Activated naive CD8-positive, alpha-beta T cell treated with anti-CD3 and anti-CD28 coated beads, Interleukin-2, amount 50 U/mL, for 16 hours (primary cell): Measurements from ENCODE around the gene GAS6.
"Not testable (repeated sequence)": the region's sequence is repeated elsewhere in the genome, so short reads cannot be mapped to it uniquely, and the experiment has no call there.

Experiments used
- DNase-seq: peaks from one replicate; pipeline ENCODE4 v3.0.0-alpha.2; 2020; ENCODE audit warnings: low read depth, low spot score

The GAS6 gene

DNA sequence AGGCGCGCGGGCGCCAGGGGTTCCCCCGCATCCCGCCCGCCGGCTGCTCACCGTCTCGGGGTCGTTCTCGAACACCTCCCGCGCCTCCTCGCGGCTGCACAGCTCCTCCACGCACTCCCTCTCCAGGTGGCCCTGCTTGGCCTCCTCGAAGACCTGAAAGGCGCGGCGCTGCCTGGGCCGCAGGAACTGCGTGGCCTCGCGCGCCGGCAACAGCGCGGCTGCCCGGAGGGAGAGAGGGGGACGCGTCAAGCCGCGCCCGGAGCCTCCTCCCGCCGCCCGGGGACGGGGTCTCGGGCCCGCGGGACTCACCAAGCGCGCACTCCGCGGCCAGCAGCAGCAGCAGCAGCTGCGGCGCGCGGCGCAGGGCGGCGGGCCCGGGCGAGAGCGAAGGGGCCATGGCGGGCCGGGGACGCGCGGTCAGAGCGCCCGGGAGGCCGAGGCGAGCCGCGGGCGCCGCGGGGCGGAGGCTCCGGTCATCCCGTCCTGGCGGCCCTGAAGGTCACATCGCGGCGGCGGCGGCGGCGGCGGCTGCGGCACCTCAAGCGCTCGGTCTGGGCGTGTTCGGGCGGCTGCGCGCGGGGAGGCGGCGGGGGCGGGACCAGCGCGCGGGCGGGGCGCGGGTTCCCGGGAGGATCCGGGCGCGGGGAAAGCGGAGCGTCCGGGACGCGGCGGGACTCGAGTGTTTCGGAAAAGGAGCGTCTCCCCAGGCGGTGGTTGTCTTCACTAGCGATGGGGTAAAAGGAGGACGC is at the start of gene GAS6:
TSS of gene GAS6 (minus strand) at position 553 of the 749 bp plus-strand sequence. CDS start at position 397, 156 bp downstream.
- no peak for DNase-seq

DNA sequence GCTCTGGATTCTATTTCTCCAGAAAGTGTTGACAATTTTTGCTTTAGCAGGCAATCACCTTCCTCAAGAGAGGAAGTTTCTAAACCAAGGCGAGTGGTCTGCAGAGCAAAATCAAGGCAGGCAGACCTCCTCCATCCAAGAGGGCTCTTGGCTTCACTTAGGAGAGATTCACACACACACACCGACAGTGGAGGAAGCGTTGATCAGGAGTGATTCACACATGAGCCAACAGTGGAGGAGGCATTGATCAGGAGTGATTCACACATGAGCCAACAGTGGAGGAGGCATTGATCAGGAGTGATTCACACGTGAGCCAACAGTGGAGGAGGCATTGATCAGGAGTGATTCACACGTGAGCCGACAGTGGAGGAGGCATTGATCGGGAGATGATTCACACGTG is 49.5 kb upstream of the GAS6 start:
- not testable (repeated sequence) for DNase-seq

DNA sequence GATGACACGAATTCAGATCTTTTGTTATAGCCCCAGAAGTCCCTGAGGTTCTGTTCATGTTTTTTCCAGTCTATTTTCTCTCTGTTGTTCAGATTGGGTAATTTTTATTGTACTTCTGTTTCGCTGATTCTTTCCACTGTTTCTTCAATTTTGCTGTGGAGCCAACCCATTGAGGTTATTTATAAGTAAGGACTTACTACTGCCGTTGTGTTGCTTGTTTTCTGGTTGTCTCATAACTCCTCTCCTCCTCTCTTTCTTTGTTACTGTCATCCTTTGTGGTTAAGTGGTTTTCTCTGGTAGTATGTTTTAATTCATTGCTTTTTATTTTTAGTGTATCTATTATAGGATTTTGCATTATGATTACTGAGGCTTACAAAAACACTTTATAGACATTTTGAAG is 48.7 kb upstream of the GAS6 start:
- no peak for DNase-seq

DNA sequence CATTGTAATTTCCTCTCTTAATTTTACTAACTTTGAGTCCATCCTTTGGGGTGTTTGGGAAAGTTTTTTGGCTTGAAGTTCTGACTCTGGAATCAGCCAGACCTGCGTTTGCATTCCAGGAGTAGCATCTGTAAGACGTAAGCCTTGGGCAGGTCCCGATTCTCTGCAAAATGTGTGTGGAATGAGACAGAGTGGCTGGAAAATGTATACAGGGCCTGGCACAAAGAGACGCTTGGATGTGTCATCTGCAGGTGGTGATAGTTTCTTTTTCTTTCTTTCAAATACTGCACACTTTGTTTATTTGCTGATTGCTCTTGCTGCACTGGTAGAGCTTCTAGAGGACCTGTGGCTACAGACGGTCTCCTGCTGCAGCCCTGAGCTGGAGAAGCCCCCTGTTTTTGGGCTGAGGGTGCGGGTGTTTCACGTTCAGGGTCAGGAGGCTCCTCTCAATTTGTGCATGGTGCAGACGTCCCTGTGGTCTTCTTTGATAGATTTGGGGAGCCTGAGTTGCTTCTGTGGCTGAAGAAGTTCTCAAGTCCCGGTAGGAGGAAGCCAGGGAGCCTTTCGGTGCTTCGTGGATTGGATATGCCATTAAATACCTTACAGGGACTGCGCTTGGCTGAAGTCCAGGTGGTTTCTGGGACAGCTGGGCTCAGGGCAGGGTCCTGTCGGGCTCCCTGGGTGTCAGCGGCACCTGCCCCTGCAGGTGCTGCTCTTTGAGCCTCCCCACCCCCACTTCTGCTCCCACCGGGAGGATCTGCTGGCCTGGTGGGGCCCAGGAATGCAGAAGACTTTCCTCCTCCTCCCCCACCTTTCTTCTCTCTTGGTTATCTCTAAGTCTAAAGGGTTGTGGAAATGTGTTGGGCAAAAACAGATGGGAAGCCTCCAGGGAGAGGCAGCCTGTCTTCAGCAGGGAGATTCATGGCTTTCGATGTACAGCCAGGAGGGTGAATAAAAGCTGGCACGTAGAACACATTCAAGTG is 44.0 kb upstream of the GAS6 start:
- DNase-seq, result no peak

DNA sequence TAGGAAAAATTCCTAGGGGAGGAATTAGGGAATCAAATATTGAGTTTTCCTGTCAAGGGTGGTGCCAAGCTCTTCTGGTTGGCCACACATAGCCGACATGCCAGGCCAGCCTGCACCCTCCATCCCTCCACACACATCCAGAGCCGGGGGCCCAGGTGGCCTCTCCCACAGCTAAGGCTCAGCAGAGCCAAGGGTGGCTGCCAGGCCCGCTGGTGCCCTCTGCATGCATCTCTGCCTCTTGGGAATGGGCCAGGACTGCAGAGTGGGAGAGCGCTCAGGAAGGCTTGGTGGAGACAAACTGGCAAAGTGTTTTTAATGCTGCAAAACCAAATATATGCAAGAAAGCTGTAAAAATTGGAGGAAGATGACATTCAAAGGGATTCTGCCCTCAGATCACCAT is 42.7 kb upstream of the GAS6 start:
- no peak for DNase-seq

DNA sequence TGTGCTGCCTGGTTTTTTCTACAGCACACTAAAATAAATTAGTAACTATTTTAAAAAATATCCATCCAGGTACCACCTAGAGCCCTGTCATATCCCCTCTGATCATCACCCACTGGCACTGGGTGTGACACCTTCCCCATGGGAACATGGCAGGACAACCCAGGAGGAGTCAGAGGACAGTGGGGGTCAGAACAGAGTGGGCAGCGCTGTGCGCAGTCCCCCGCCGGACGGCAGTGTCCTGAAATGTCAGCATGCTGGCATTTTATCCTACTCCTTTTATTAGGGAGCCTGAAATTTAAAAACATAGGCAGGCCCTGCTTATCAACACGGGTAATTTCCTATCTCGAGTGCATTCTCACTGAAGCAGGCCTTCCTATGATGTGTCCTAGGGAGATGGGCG is 42.1 kb upstream of the GAS6 start:
- DNase-seq, result no peak

DNA sequence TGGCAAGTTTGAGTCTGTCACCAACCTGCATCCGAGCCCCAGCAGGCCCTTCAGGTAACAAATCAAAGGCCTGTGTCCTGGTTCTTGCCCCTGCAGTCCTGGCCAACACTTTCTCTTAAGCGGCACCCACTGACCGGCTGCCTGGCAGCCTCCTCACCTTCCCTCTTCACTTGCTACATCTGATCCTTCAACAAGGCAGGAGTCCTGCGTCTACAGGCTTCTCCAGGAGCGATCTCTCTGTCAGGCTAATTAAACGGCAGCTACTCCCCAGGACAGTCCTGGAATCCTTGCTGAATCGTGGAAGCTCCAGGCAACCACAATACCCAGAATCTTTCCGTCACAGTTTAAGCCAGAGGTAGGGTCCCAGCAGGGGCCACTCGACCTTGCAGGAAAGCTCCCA is 41.1 kb upstream of the GAS6 start:
- DNase-seq, result no peak

DNA sequence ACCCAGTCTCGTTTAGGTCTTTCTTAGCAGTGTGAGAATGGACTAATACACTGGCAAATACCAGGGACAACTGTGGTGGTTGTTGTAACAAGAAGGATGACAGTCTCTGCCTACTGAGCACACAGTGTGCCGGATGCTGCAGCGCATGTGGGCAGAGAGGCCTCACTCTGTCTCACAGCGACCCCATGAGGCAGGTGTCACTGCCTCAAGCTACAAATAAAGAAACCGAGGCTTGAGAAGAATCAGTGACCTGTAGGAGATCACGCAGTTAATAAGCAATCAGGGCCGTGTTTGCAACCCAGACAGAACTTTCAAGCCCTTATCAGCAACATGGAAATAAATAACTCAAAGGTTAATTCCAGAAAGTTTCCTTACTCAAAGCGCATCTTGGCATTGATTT is 40.5 kb upstream of the GAS6 start:
- DNase-seq, result no peak

DNA sequence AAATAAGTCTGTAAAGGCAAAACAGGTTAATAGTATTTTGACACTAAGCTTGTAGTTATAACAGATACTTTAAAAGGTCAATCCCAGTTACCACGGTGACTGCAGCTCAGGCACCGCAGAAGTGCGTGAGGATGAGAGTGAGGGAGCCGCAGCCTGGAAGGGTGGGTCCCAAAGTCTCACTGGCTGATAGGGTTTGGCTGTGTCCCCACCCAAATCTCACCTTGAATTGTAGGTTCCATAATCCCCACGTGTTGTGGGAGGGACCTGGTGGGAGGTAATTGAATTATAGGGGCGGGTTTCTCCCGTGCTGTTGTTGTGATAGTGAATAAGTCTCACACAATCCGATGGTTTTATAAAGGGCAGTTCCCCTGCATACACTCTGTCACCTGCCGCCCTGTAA is 40.0 kb upstream of the GAS6 start:
- no peak for DNase-seq

DNA sequence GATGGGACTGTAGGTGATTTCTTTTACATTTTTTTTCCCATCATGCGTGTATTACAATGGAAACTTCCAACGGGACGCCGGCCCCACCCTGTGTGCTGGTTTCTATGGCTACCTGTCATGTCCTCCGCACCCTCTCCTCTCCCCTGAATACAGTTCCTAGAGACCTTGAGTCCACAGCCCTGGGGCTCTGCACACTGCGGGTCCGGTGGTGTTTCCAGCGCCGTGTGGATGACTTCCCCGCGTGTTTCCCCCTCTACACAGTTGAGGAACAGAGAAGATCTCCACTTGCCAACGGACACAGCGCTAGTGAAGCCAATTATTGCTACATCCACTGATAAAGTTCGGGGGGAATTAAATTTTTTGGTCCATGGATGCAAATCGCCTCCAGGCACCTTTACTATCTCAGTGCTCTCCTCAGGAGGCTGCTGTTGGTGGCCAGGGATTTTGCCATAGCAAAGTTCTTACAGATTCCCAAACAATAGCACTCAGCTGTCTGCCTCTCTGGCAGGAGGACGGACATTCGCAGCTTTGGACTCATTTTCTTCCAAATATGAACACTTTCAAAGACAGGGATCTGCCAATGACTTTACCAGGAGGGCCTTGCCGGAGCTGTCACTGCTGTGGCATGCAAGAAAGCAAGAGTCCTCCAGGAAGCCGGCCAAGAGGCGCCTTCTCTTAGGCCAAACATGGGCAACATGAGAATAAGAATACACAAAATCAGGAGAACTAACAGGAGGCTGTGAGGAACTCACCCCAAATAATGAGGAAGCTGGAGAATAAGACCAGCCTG is 39.3 kb upstream of the GAS6 start:
- DNase-seq, result no peak

DNA sequence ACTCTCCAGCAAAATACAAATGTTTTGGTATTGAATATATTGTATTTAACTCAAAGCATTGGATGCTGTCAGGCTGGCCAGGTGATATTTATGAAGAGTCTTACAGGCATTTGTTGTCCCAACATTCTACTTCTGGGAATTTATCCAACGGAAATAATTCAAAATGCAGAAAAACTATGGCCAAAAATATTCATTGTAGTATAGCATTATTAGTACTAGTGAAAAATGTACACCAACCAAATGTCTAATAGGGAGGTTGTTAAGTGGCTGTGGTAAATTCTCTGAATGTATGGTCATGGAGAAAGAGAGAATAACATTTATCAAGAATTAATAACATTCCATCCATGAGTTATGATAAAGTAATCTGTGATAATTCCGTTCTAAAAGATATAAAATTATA is 38.6 kb upstream of the GAS6 start:
- DNase-seq, result no peak

DNA sequence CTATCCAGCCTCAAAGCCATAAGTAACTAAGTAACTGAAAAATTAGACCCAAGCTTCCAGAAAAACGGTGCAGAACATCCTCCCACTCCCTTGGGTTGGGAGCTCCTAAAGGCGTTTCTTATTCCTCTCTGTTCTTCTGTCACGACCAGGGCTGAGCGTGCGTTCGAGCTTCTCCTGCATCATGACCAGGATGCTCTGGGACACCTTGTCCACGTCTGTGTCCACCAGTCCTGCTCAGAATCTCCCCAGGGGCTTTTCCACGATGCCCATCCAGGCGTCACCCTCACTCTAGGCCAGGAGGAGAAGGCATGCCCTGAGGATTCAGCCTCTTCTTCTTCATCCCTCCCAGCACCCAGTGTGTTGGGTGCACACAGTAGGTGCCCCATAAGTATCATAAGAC is 37.8 kb upstream of the GAS6 start:
- no peak for DNase-seq

DNA sequence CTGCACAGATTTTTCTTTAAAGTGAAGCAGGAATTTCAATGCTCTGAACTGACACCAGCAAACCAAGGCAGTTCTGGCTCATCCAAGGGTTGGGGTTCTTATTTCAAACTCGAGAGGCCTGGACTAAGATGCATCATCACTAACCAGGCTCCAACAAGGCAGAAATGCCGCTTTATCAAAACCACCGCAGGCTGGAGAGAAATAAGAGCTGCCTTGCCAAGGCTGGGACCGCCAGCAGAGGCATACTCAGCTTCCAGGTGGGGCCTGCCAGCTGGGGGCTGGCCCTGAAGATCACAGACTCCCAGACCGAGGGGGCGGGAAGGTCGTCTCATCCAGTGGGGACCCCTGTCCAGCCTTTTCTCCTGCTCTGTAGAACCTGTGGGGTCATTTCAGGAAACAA is 37.4 kb upstream of the GAS6 start:
- DNase-seq, result no peak

DNA sequence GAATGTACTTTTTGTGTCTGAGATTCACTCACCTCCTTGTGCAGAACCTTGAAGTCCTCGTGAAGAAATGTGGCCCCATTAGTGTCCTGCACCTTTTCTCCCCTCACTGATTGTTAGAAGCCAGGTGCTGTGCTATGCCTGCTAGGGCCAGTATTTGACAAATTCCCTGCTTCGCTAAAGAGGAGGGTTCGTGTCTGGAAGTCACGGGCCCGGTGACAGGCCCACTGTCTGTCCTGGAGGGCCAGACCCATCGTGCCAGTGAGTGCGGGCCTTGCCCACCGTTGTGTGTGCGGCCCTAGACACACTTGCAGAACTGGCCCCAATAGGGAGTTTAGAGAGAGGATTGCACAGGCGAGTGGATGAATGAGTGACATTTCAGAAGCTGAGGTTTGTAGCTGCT is 36.8 kb upstream of the GAS6 start:
- no peak for DNase-seq

DNA sequence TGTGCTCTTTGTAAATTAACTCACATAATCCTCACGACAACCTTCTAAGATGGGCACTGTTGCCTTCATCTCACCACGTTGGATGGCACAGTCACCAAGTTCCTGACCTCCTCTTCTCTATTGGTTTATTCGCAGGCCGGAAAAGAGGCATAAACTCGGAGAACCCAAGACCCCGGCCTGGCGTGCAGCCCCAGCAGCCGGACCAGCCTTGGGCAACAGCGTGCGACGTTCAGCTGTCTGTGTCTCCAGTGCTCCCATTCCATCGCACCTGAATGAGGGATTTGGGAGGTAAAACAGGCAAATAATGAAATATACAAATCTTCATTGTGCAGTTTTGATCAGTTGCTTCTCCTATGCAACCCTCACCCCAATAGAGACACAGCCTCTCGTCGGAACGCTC is 34.5 kb upstream of the GAS6 start:
- DNase-seq, result no peak

DNA sequence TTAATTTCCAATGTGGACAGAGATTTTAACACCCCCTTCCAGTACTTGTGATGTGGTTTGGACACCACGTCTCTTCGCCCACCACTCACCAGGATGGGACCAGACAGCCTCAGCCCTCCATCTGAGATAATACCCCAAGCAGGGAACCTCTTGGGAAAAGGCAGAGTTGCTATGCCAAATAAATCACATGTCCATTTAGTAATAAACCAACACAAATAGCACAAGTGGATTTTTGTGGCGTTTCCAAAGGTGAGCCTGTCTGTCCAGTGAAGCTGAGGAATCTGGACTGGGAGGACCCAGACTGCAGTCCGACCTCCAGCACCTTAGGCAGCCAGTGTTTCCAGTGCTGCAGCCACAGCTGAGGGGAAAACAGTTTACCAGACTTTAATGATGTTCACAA is 34.1 kb upstream of the GAS6 start:
- DNase-seq, result no peak

DNA sequence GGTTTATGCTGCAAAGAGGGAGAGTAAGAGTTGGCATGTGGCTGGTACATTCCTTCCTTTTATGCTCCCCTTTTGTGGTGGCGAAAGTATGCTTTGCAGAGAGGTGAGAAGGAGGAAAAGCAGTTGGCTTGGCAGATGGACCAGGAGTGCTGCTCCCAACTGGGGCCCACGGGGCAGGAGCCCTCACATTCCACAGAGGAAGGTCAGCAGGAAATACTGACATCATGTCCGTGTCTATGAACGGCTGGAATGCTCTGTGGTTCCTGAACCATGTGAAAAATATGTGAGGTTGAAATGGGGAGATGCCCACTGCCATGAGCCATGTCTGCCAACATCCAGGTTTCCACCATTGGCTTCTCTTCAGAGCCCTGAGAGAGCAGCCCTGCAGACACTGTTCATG is 33.3 kb upstream of the GAS6 start:
- no peak for DNase-seq

DNA sequence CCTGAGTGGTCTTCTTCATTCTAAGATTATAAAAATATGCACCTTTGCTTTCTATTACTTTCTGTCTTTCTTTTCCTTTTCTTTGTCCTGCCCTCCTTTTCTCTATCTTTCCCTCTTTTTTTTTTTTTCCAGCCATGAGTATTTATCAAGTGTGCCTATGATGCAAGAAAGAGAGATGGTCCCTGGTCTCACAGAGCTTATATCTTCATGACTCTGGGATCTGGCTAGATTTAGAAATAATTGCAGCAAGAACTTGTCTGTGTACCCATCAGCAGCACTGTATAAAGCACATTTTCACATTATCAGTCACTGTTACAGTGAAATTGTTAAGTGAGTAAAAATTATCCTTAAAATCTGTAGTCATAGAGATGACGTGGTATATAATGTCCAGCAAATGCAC is 31.6 kb upstream of the GAS6 start:
- DNase-seq, result no peak

DNA sequence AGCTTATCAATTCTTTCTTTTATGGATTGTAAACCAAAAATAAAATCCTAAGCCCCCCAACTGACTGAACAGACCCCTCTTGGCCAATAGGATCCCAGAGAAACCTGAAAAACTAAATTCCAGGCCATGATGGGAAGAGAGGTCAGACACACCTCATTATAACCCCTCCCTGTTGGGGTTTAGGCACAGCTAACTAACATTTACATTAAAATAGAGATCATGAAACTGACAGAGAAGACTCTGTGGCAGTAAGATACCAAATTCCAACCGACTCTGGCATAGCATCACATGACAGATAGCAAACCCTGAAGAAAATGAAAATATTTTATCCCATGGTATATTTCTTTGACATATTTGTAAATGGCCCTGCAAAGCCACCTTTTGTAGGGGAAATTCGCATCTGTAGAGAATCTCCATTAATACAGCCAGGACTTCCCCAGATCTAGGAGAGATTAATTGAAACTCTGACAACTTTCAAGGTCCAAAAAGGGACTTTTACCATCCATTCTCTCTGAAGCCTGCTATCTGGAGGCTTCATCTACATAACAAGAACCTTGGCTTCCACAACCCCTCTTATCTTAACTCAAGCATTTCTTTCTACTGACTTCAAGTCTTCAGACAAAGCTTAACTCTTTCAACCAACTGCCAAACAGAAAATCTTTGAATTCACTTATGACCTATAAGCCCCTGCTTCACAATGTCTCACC is 27.1 kb upstream of the GAS6 start:
- DNase-seq, result no peak

DNA sequence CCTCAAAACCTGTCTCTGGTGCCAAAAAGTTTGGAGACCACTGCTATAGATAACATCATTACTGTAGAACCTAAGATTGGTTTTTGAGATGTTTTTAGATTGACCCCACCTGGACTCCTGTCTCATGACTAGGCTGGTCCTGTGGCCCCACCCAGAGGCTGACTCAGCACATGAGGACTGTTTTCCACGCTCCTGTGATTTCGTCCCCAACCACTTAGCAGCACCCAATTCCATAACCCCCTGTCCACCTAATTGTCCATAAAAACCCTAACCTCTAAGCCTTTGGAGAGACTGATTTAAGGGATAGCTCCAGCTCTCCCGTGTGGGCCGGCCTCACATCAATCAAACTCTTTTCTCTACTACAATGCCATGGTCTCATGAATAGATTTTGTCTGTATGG is 25.6 kb upstream of the GAS6 start:
- DNase-seq, result no peak

DNA sequence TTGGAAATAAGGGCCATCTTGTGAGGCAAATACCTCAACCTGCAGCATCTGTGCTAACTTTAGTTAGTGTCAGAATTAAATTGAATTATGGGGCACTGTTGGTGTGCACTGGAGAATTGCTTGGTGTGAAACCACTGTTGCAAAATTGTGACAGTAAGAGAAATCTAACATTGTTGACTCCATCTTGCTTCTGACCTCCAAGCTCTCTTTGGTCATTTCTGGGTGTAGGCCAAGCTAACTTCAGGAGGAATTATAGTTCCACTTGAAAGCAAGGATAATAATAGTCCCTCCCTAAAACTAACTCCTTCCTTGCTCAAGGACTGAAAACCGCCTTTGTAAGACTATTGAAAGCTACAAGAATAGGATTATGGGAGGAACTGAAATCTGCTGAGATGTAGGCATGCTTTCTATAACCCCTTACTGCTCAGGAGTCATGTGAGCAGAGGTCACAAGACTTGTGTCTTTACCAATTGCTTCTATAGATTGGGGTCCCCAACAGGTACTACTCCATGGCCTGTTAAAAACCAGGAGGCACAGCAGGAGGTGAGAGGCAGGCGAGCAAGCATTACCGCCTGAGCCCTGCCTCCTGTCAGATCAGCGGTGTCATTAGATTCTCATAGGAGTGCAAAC is 24.9 kb upstream of the GAS6 start:
- DNase-seq, result no peak
